Myocyte (in vitro differentiated cells): ENCODE measurements around the gene RPAP3. TPM values are rescaled to one million over a fixed set of nuclear protein-coding genes. Genes with fewer than 3 reads are reported as not detected.

Experiments used
- total RNA-seq: library from RNA; depleted of rRNA; stranded (reverse); fragments of >200 nt; gene quantifications from 2 replicates; pipeline ENCODE4 v1.2.3, GENCODE V29; 2014

RPAP3 gene
- total RNA-seq, 1 donor from 2014 or later, result 16.3 TPM

Other genes starting within 250 kb of the RPAP3 start
- gene ENDOU, start 19.5 kb upstream of the RPAP3 start, total RNA-seq, result not detected in 2 replicates
- 0.47 and 0.62 TPM in 2 replicates for gene RAPGEF3, start 52.9 kb upstream of the RPAP3 start, total RNA-seq
- gene SLC48A1, start 67.2 kb upstream of the RPAP3 start, total RNA-seq, result 4.0 and 7.5 TPM in 2 replicates
- gene HDAC7, start 113.9 kb upstream of the RPAP3 start, total RNA-seq, result 13.8 and 22.6 TPM in 2 replicates
- gene VDR, start 199.0 kb upstream of the RPAP3 start, total RNA-seq, result 17.6 and 22.1 TPM in 2 replicates